OCI-M2 (cell line): ENCODE measurements around the gene SLC37A1.

Experiments
- DNase-seq: peaks from one replicate; lab custom pipeline; 2025; ENCODE audit not compliant: unreplicated experiment; lab: John Stamatoyannopoulos, UW

The SLC37A1 gene

GRCh38 chr21:42503711-42504110 is 9.9 kb upstream of the SLC37A1 start:
- peak; percentile 97 for DNase-seq

- no peak for DNase-seq
These were observed 8.4 kb upstream of the SLC37A1 start for GRCh38 chr21:42505090-42505726.

- no peak for DNase-seq
These were observed 6.2 kb upstream of the SLC37A1 start for GRCh38 chr21:42507418-42507817.

DNA sequence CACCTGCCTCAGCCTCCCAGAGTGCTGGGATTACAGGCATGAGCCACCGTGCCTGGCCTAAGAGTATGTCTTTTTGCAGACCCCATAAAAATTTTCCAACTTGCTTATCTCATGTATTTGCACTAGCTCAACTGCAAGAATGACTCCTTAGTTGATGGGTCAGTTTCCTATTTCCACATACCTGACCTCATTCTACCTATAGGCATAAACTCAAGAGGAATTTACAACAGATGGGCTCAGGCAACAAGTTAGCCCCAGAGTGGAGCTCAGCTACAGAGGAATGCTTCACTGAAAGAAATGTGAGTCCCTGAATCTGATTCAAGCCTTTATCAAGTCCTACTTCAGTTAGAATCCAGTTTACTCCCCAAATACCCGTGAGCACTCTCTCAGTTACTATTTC is 5.3 kb upstream of the SLC37A1 start:
- no peak for DNase-seq

DNA sequence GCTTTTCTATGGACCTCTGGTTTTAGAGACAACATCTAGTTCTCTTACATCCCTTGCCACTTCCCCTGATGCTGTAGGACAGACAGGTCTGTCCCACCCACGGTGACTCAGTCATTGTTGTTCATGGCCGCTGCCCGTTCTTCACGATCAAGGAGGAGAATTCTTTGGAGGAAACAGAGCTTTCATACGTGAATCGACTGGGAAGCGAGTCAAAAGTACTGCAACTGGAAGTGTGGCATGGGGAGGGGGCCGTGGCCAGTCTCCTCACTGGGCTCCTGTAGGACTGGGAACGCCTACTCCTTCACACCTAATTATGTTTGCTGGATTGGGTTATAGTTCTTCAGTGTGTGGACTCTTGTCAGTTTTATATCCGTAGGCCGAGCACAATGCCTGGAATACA is 4.4 kb upstream of the SLC37A1 start:
- no peak for DNase-seq

GRCh38 chr21:42512346-42513034 is 1.2 kb upstream of the SLC37A1 start:
- no peak for DNase-seq

- DNase-seq: no peak
These were observed 582 bp downstream of the SLC37A1 start for GRCh38 chr21:42513985-42514882.

GRCh38 chr21:42514883-42515228 is 1.2 kb downstream of the SLC37A1 start:
- no peak for DNase-seq

GRCh38 chr21:42515708-42516502 is 2.3 kb downstream of the SLC37A1 start:
- DNase-seq: no peak

- no peak for DNase-seq
These were observed 4.6 kb downstream of the SLC37A1 start for GRCh38 chr21:42518215-42518614.

DNA sequence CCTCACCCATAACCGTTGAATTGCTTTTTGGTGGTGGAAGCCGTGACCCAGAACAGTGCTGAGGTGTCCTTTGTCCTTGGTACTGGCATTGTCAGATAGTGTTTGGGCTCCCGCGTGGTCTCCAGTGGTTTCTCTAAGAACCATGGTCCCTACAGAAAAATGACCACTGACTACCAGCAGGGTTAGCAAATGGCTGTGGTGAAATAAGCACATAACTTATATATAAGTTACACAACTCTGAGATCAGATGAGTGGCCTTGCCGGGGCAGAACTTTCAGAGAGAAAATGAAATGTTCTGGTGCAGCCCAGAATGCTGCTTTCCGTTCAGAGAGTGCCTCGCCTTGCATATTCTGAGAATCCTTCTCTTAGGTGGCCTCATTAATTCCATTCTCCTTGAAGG is 5.0 kb downstream of the SLC37A1 start:
- DNase-seq: no peak

GRCh38 chr21:42520628-42521253 is 7.1 kb downstream of the SLC37A1 start:
- DNase-seq: no peak

DNA sequence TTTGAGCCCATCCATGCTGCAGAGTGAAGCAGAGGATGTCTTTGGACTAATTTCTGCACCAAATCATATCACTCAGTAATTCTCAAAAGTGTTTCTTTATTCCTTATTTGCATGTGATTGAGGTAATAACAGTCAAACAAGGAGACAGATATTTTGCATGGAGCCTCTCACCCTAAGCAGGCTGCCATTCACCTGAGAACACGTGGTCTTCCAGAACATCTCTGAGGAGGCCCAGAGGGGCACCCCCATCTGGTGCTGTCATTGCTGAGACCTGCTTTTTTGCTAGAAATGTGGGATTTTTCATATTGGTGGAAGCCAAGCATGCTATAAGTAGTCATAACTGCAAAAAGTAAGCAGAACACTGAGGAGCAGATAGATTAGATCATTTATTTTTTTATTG is 7.7 kb downstream of the SLC37A1 start:
- DNase-seq: no peak

DNA sequence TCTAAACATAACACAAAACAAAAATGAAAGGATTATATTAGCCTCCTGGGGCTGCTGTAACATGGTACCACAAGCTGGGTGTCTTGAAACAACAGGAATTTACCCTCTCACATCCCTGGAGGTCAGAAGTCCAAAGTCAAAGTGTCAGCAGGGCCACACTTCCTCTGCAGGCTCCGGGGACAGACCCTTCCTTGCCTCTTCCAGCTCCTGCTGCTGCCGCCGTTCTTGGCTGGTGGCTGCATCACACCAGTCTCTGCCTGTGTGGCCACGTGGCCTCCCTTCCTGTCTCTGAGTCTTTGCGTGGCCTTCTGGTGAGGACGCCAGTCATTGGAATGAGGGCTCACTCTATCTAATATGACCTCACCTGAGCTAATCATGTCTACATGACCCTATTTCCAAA is 8.2 kb downstream of the SLC37A1 start:
- DNase-seq: no peak

DNA sequence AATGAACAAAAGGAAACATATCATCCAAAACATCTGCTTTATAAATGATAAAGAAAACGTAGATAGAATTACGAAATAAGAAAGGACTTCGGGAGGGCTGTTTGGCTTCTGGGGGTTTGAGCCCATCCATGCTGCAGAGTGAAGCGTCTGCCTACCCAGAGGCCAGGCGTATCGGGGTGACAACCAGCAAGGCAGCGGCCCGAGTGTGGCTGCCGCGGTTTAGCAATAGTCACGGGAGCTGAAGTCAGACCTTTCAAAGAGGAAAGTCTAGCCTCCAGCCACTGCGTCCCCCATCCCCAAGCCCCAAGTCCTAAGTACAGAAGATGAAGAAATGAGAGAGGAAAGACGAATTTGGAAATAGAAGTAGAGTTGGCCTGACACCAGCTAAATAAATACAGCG is 8.6 kb downstream of the SLC37A1 start:
- DNase-seq: no peak

- no peak for DNase-seq
These were observed 9.1 kb downstream of the SLC37A1 start for GRCh38 chr21:42522771-42523170.

GRCh38 chr21:42523211-42523610 is 9.6 kb downstream of the SLC37A1 start:
- no peak for DNase-seq

GRCh38 chr21:42523941-42524340 is 10.3 kb downstream of the SLC37A1 start:
- no peak for DNase-seq

GRCh38 chr21:42524341-42525028 is 10.8 kb downstream of the SLC37A1 start:
- no peak for DNase-seq

GRCh38 chr21:42525029-42525581 is 11.5 kb downstream of the SLC37A1 start:
- DNase-seq: no peak
